NCI-H1105 (cell line): ENCODE measurements around the gene TSPAN9.

Source experiments
- DNase-seq: peaks from one replicate; lab custom pipeline; 2025; lab: John Stamatoyannopoulos, UW

Gene TSPAN9

GRCh38 chr12:3316776-3317480 lies 239.7 kb downstream of the TSPAN9 start:
- DNase-seq: no peak

- DNase-seq: no peak
Observed at GRCh38 chr12:3317481-3317815, 240.3 kb downstream of the TSPAN9 start.

- no peak for DNase-seq
Observed at GRCh38 chr12:3317841-3318501, 240.8 kb downstream of the TSPAN9 start.

- DNase-seq: no peak
Observed at GRCh38 chr12:3319723-3320492, 242.7 kb downstream of the TSPAN9 start.

GRCh38 chr12:3320881-3321509 lies 243.8 kb downstream of the TSPAN9 start:
- no peak for DNase-seq

- DNase-seq: no peak
Observed at GRCh38 chr12:3321881-3322280, 244.7 kb downstream of the TSPAN9 start.

GRCh38 chr12:3323002-3323685 lies 246.0 kb downstream of the TSPAN9 start:
- DNase-seq: no peak

GRCh38 chr12:3325736-3326135 lies 248.6 kb downstream of the TSPAN9 start:
- no peak for DNase-seq

- no peak for DNase-seq
Observed at GRCh38 chr12:3326156-3326849, 249.1 kb downstream of the TSPAN9 start.

- no peak for DNase-seq
Observed at GRCh38 chr12:3326850-3327780, 249.9 kb downstream of the TSPAN9 start.

GRCh38 chr12:3328081-3328480 lies 250.9 kb downstream of the TSPAN9 start:
- DNase-seq: no peak

- no peak for DNase-seq
Observed at GRCh38 chr12:3328571-3328970, 251.4 kb downstream of the TSPAN9 start.

GRCh38 chr12:3329361-3329760 lies 252.2 kb downstream of the TSPAN9 start:
- DNase-seq: no peak

GRCh38 chr12:3330976-3331510 lies 253.9 kb downstream of the TSPAN9 start:
- no peak for DNase-seq

- no peak for DNase-seq
Observed at GRCh38 chr12:3332188-3332587, 255.0 kb downstream of the TSPAN9 start.

- DNase-seq: no peak
Observed at GRCh38 chr12:3333583-3333982, 256.4 kb downstream of the TSPAN9 start.

GRCh38 chr12:3333991-3334391 lies 256.8 kb downstream of the TSPAN9 start:
- DNase-seq: no peak

- DNase-seq: no peak
Observed at GRCh38 chr12:3335078-3335487, 257.9 kb downstream of the TSPAN9 start.
